Measurements from ENCODE around the gene GSTO1. TPM values are rescaled to one million over a fixed set of nuclear protein-coding genes. Genes with fewer than 3 reads are reported as not detected.
"Not testable (repeated sequence)": the region's sequence is repeated elsewhere in the genome, so short reads cannot be mapped to it uniquely, and the experiment has no call there.

The GSTO1 gene
- total RNA-seq, 1 experiment from 2014 or later: 86.4 TPM

DNA sequence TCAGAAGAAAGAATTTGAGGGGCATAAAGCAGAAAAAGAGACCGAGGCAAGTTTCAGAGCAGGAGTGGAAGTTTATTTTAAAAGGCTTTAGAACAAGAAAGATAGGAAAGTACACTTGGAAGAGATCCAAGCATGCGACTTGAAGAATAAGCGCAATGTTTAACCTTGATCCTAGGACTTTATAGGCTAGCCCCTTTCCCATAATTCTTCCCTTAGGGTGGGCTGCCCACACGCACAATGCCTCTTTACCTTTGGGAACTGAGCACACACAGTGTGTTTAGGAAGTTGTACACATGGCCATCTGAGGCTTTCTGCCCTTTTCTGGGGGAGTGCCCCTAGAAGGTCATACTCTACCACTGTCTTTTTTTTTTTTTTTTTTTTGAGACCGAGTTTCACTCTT, 11.2 kb upstream of the GSTO1 start:
- no peak overlapping the region for H3K27ac ChIP-seq (ENCODE audit: low read length)
- H3K27me3 ChIP-seq (ENCODE audit: low read length): no peaks in the 10 kb centered on the region
- no peaks in the 10 kb centered on the region for H3K4me1 ChIP-seq (ENCODE audit: low read length)
- H3K4me2 ChIP-seq (ENCODE audit: low read depth, low read length, poor library complexity, severe bottlenecking): no peak overlapping the region
- no peak overlapping the region for H2AFZ ChIP-seq (ENCODE audit: low read length)
- no peaks in the 10 kb centered on the region for H3K9me3 ChIP-seq (ENCODE audit: low read length)
- H3K9me2 ChIP-seq (replicated peaks; ENCODE audit: insufficient read depth, low read length): no peaks in the 10 kb centered on the region
- H3K9ac ChIP-seq (ENCODE audit: low read length): no peak overlapping the region
- DNase-seq: no peak
- H3K36me3 ChIP-seq (ENCODE audit: insufficient read depth, low read length): no peaks in the 10 kb centered on the region
- no peaks in the 10 kb centered on the region for H4K20me1 ChIP-seq (ENCODE audit: insufficient read depth, low read depth, low read length)
- H3K79me2 ChIP-seq (ENCODE audit: low read length): no peaks in the 10 kb centered on the region
- H3K4me3 ChIP-seq (ENCODE audit: low read length): no peak overlapping the region

DNA sequence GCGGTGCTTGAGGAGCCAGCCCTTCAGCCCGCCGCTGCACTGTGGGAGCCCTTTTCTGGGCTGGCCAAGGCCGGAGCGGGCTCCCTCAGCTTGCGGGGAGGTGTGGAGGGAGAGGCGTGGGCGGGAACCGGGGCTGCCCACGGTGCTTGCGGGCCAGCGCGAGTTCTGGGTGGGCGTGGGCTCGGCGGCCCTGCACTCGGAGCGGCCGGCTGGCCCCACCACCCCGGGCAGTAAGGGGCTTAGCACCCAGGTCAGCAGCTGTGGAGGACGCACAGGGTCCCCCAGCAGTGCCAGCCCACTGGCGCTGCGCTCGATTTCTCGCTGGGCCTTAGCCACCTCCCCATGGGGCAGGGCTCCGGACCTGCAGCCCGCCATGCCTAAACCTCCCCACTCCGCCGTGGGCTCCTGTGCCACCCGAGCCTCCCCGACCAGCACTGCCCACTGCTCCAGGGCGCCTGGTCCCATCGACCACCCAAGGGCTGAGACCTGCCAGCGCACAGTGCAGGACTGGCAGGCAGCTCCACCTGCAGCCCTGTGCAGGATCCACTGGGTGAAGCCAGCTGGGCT, 9.5 kb upstream of the GSTO1 start:
- H3K9ac ChIP-seq (ENCODE audit: low read length): no peak overlapping the region
- no peak overlapping the region for H2AFZ ChIP-seq (ENCODE audit: low read length)
- no peak overlapping the region for H3K4me2 ChIP-seq (ENCODE audit: low read depth, low read length, poor library complexity, severe bottlenecking)
- no peaks in the 10 kb centered on the region for H3K9me3 ChIP-seq (ENCODE audit: low read length)
- no peaks in the 10 kb centered on the region for H3K27me3 ChIP-seq (ENCODE audit: low read length)
- no peak overlapping the region for H3K27ac ChIP-seq (ENCODE audit: low read length)
- no peak for DNase-seq
- no peaks in the 10 kb centered on the region for H4K20me1 ChIP-seq (ENCODE audit: insufficient read depth, low read depth, low read length)
- no peak overlapping the region for H3K4me3 ChIP-seq (ENCODE audit: low read length)
- no peaks in the 10 kb centered on the region for H3K4me1 ChIP-seq (ENCODE audit: low read length)
- H3K36me3 ChIP-seq (ENCODE audit: insufficient read depth, low read length): no peaks in the 10 kb centered on the region
- H3K79me2 ChIP-seq (ENCODE audit: low read length): no peaks in the 10 kb centered on the region
- no peaks in the 10 kb centered on the region for H3K9me2 ChIP-seq (replicated peaks; ENCODE audit: insufficient read depth, low read length)

DNA sequence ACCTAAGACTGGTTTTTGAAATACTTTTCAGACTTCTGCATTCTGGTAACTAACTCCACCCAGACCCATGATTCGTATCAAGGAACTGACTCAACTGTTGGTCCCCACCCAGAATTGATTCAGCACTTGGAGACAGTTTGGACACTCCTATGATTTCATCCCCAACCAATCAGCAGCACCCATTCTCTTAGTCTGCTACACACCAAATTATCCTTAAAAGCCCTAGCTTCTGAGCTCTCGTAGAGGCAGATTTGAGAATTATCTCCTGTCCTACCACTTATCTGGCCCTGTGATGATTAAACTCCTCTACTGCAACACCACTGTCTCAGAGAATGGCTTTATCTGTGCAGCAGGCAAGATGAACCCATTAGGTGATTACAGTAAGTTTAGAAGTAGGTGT, 7.7 kb upstream of the GSTO1 start:
- Histone ChIP-seq H3K27ac (ENCODE audit: low read length) (no peak overlapping the region), H2AFZ (ENCODE audit: low read length) (no peak overlapping the region), H3K9me3 (ENCODE audit: low read length) (no peaks in the 10 kb centered on the region), H3K4me2 (ENCODE audit: low read depth, low read length, poor library complexity, severe bottlenecking) (no peak overlapping the region), H3K4me1 (ENCODE audit: low read length) (no peaks in the 10 kb centered on the region), H3K27me3 (ENCODE audit: low read length) (no peaks in the 10 kb centered on the region), H4K20me1 (ENCODE audit: insufficient read depth, low read depth, low read length) (no peaks in the 10 kb centered on the region), H3K79me2 (ENCODE audit: low read length) (no peaks in the 10 kb centered on the region), H3K9ac (ENCODE audit: low read length) (no peak overlapping the region), H3K9me2 (replicated peaks; ENCODE audit: insufficient read depth, low read length) (no peaks in the 10 kb centered on the region), H3K36me3 (ENCODE audit: insufficient read depth, low read length) (no peaks in the 10 kb centered on the region), H3K4me3 (ENCODE audit: low read length) (no peak overlapping the region)
- no peak for DNase-seq

DNA sequence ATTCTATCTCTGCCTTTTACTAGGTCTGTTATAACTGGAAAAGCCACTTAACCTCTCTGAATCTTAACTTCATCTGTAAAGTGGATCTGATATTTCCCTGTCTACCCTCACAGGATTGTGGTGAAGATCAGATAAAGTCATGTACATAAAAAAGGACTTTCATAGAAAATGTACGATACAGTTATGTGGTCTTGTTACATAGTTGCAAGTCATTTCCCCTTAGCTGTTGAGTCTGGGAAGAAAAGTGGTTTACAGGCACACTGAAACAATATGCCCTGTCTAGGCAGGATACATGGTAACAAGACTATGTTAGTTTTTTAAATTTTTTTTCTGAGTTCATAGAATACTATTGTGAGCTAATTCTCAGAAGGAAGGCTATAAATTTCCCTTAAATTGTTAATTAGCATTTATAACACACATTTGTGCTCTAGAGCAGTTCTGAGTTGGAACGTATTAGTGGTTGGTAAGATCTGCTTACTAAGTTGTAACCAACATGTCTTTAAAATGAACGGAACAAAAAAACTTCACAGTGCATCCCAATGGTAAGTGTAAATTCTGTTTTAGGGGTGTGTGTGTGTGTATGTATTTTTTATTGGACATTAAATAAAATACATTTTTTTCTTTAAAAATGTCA, 7.1 kb upstream of the GSTO1 start:
- no peaks in the 10 kb centered on the region for H3K9me3 ChIP-seq (ENCODE audit: low read length)
- no peaks in the 10 kb centered on the region for H3K4me1 ChIP-seq (ENCODE audit: low read length)
- H3K27ac ChIP-seq (ENCODE audit: low read length): no peak overlapping the region
- H3K36me3 ChIP-seq (ENCODE audit: insufficient read depth, low read length): no peaks in the 10 kb centered on the region
- H3K9ac ChIP-seq (ENCODE audit: low read length): no peak overlapping the region
- no peak for DNase-seq
- no peak overlapping the region for H3K4me3 ChIP-seq (ENCODE audit: low read length)
- H2AFZ ChIP-seq (ENCODE audit: low read length): no peak overlapping the region
- H3K4me2 ChIP-seq (ENCODE audit: low read depth, low read length, poor library complexity, severe bottlenecking): no peak overlapping the region
- no peaks in the 10 kb centered on the region for H4K20me1 ChIP-seq (ENCODE audit: insufficient read depth, low read depth, low read length)
- no peaks in the 10 kb centered on the region for H3K79me2 ChIP-seq (ENCODE audit: low read length)
- no peaks in the 10 kb centered on the region for H3K9me2 ChIP-seq (replicated peaks; ENCODE audit: insufficient read depth, low read length)
- no peaks in the 10 kb centered on the region for H3K27me3 ChIP-seq (ENCODE audit: low read length)

DNA sequence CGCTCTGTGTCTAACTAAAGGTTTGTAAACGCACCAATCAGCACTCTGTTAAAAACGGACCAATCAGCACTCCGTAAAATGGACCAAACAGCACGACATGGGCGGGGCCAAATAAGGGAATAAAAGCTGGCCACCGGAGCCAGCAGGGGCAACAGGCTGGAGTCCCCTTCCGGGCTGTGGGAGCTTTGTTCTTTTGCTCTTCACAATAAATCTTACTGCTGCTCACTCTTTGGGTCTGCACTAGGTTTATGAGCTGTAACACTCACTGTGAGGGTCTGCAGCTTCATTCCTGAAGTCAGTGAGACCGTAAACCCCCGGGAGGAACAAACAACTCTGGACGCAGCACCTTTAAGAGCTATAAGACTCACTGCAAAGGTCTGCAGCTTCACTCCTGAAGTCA, 5.8 kb upstream of the GSTO1 start:
- H3K9ac ChIP-seq (ENCODE audit: low read length); H3K9me3 ChIP-seq (ENCODE audit: low read length); H3K4me2 ChIP-seq (ENCODE audit: low read depth, low read length, poor library complexity, severe bottlenecking); H2AFZ ChIP-seq (ENCODE audit: low read length); H3K9me2 ChIP-seq (replicated peaks; ENCODE audit: insufficient read depth, low read length); H3K4me1 ChIP-seq (ENCODE audit: low read length); H3K27me3 ChIP-seq (ENCODE audit: low read length); H3K79me2 ChIP-seq (ENCODE audit: low read length); DNase-seq; H3K27ac ChIP-seq (ENCODE audit: low read length); H3K4me3 ChIP-seq (ENCODE audit: low read length); H3K36me3 ChIP-seq (ENCODE audit: insufficient read depth, low read length); H4K20me1 ChIP-seq (ENCODE audit: insufficient read depth, low read depth, low read length): not testable (repeated sequence)

GRCh38 chr10:104250371-104250770, 4.3 kb upstream of the GSTO1 start:
- Histone ChIP-seq H3K9me2 (replicated peaks; ENCODE audit: insufficient read depth, low read length) (no peaks in the 10 kb centered on the region), H3K9ac (ENCODE audit: low read length) (no peak overlapping the region), H3K4me1 (ENCODE audit: low read length) (peaks cover 5% of the 10 kb centered on the region), H3K36me3 (ENCODE audit: insufficient read depth, low read length) (no peaks in the 10 kb centered on the region), H4K20me1 (ENCODE audit: insufficient read depth, low read depth, low read length) (no peaks in the 10 kb centered on the region; the same call in 1 of the 2 replicates), H3K27ac (ENCODE audit: low read length) (no peak overlapping the region), H3K4me2 (ENCODE audit: low read depth, low read length, poor library complexity, severe bottlenecking) (no peak overlapping the region), H3K27me3 (ENCODE audit: low read length) (no peaks in the 10 kb centered on the region), H3K4me3 (ENCODE audit: low read length) (no peak overlapping the region), H2AFZ (ENCODE audit: low read length) (no peak overlapping the region), H3K79me2 (ENCODE audit: low read length) (peaks cover 6% of the 10 kb centered on the region), H3K9me3 (ENCODE audit: low read length) (no peaks in the 10 kb centered on the region)
- no peak for DNase-seq

- DNase-seq: no peak
- H3K4me1 ChIP-seq (ENCODE audit: low read length): peaks cover 16% of the 10 kb centered on the region
- no peaks in the 10 kb centered on the region for H3K9me3 ChIP-seq (ENCODE audit: low read length)
- H3K9me2 ChIP-seq (replicated peaks; ENCODE audit: insufficient read depth, low read length): no peaks in the 10 kb centered on the region
- no peak overlapping the region for H3K4me2 ChIP-seq (ENCODE audit: low read depth, low read length, poor library complexity, severe bottlenecking)
- no peaks in the 10 kb centered on the region; the same call in 1 of the 2 replicates for H4K20me1 ChIP-seq (ENCODE audit: insufficient read depth, low read depth, low read length)
- no peaks in the 10 kb centered on the region for H3K27me3 ChIP-seq (ENCODE audit: low read length)
- no peak overlapping the region for H3K27ac ChIP-seq (ENCODE audit: low read length)
- no peak overlapping the region for H3K9ac ChIP-seq (ENCODE audit: low read length)
- no peak overlapping the region for H3K4me3 ChIP-seq (ENCODE audit: low read length)
- H3K36me3 ChIP-seq (ENCODE audit: insufficient read depth, low read length): no peaks in the 10 kb centered on the region
- no peak overlapping the region for H2AFZ ChIP-seq (ENCODE audit: low read length)
- H3K79me2 ChIP-seq (ENCODE audit: low read length): peaks cover 17% of the 10 kb centered on the region
Observed at GRCh38 chr10:104251443-104251842, 3.2 kb upstream of the GSTO1 start.

DNA sequence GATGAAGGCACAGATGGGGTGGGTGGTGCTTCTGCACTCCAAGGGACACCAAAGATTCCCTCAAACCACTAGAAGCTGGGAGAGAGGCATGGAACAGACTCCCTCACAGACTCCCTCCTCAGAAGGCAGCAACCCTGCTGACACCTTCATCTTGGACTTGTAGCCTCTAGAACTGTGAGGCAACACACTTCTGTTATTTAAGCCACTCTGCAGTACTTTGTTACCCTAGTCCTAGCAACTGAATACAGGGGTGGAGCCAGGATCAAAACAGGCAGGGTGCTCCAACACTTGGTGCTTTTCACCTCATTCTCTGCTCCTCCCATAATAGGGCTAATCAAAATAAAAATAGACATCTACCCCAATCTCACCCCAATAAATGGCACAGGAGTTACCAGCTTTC, 2.3 kb upstream of the GSTO1 start:
- H3K4me2 ChIP-seq (ENCODE audit: low read depth, low read length, poor library complexity, severe bottlenecking): no peak overlapping the region
- no peaks in the 10 kb centered on the region; the same call in 1 of the 2 replicates for H3K36me3 ChIP-seq (ENCODE audit: insufficient read depth, low read length)
- H3K9ac ChIP-seq (ENCODE audit: low read length): no peak overlapping the region
- no peaks in the 10 kb centered on the region; the same call in 1 of the 2 replicates for H4K20me1 ChIP-seq (ENCODE audit: insufficient read depth, low read depth, low read length)
- peaks cover 26% of the 10 kb centered on the region for H3K79me2 ChIP-seq (ENCODE audit: low read length)
- DNase-seq: no peak
- H3K27me3 ChIP-seq (ENCODE audit: low read length): no peaks in the 10 kb centered on the region
- H3K4me1 ChIP-seq (ENCODE audit: low read length): peaks cover 23% of the 10 kb centered on the region
- no peak overlapping the region for H3K4me3 ChIP-seq (ENCODE audit: low read length)
- H3K9me3 ChIP-seq (ENCODE audit: low read length): no peaks in the 10 kb centered on the region
- no peak overlapping the region for H3K27ac ChIP-seq (ENCODE audit: low read length)
- no peaks in the 10 kb centered on the region for H3K9me2 ChIP-seq (replicated peaks; ENCODE audit: insufficient read depth, low read length)
- no peak overlapping the region for H2AFZ ChIP-seq (ENCODE audit: low read length)

All from Karpas-422 (cell line).